ENCODE measurements around the gene NEK6.

Gene NEK6

DNA sequence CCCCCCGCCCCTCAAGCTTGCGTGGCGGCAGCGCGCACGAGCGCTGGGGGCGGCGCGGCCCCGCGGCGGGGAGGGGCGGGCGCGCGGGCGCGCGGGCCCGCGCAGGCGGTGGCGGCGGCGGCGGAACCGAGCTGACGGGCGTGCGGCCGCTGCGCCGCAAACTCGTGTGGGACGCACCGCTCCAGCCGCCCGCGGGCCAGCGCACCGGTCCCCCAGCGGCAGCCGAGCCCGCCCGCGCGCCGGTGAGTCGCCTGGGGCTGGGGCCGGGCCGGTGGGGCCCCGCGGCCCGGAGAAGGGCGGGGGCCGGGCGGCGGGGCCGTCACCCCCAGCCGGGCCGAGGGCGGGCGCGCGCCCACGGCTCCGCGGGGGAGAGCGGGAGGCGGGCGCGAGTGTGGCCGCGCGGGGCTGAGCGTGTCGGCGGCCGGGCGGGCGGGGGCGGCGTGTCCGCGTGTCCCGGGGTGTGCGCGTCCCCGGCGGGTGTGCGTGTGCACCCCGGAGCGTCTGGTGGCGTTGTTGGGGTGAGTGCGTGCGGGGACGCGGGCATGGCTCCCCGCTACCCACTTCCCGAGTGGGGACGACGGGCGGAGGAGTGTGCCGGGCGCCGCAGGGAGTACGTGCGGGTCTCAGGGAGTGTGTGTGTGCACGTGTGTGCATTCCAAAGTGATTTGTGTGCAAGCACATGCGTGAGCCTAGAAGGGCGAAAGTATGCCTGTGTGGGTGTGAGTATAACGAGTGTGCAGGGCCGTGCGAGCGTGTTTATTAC is at the start of gene NEK6:
Gene NEK6, plus strand, starts transcription at position 106 of the 763 bp plus-strand sequence. CDS start 44,016 bp downstream, outside the sequence.
- DNase-seq (ENCODE audit: low spot score), result peak; percentile 66

- no peak for DNase-seq (ENCODE audit: low spot score)
Observed at GRCh38 chr9:124208571-124208970, 49.2 kb upstream of the NEK6 start.

GRCh38 chr9:124209279-124209678 is 48.5 kb upstream of the NEK6 start:
- no peak for DNase-seq (ENCODE audit: low spot score)

- no peak for DNase-seq (ENCODE audit: low spot score)
Observed at GRCh38 chr9:124209774-124210173, 48.0 kb upstream of the NEK6 start.

- DNase-seq (ENCODE audit: low spot score), result no peak
Observed at GRCh38 chr9:124210697-124211096, 47.1 kb upstream of the NEK6 start.

DNA sequence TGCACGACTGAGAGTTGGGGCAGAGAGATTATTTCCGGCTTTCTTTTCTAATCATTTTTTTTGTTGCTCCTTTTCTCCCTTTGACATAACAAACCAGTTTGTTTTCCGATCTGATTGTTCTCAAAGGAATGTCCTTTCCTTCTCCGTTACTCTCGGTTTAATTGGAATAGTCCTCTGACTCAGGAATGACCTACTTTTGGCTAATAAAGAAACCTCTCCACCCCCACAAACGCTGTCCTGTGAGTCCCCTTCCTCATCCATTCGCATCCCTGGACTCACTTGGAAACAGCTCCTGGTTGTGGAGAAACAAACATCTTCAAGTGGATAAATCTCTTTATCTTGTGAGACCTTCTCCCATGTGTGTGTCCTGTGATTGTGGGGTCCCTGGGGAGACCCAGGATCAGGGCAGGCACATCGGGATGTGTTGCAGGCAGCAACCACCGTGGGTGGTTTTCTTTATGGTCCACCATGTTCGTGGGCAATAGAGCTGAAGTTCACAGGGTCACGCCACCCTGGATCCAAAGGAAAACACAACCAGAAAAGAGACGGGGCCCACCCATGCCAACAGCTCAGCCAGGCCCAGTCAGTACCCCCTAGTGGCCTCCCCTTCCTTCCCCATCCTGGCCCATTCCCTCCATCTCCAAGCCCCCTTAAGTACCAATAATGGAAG is 45.2 kb upstream of the NEK6 start:
- DNase-seq (ENCODE audit: low spot score), result peak; percentile 36

DNA sequence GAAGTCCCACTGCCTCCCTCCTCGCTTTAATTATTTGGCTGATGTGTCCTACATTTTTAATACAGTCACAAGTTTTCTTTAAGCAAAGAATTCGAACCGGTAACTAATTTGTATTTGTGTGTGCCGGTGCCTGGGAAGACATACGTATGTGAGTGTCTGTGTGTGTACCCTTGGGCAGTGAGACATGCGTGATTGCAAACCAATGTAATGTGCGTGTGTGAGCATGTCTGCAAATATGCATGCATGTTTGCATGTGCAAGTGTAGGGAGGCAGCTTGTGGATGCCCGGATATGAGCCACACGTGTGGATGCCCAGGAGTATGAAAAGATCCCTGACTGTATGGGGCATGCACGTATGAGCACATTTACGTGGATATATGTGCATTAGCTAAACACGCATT is 44.4 kb upstream of the NEK6 start:
- DNase-seq (ENCODE audit: low spot score), result no peak

GRCh38 chr9:124214116-124214515 is 43.6 kb upstream of the NEK6 start:
- peak; percentile 52 for DNase-seq (ENCODE audit: low spot score)

GRCh38 chr9:124214596-124215367 is 43.0 kb upstream of the NEK6 start:
- peak; percentile 57 for DNase-seq (ENCODE audit: low spot score)

GRCh38 chr9:124215368-124215910 is 42.3 kb upstream of the NEK6 start:
- peak; percentile 55 for DNase-seq (ENCODE audit: low spot score)

DNA sequence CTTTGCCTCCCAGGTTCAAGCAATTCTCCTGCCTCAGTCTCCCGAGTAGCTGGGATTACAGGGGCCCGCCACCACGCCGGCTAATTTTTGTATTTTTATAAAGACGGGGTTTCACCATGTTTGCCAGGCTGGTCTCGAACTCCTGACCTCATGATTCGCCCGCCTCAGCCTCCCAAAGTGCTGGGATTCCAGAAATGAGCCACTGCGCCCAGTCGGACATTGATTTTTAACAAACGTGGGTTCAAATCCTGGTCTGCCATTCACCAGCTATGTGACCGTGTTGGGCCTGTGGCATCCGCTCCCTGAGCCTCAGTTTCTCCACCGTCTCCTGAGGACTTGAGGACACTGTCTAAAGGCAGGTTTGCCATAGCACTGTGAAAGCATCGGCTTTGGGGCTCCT is 41.8 kb upstream of the NEK6 start:
- DNase-seq (ENCODE audit: low spot score), result no peak

- peak; percentile 45 for DNase-seq (ENCODE audit: low spot score)
Observed at GRCh38 chr9:124216474-124217176, 41.1 kb upstream of the NEK6 start.

GRCh38 chr9:124217836-124218437 is 39.8 kb upstream of the NEK6 start:
- no peak for DNase-seq (ENCODE audit: low spot score)

DNA sequence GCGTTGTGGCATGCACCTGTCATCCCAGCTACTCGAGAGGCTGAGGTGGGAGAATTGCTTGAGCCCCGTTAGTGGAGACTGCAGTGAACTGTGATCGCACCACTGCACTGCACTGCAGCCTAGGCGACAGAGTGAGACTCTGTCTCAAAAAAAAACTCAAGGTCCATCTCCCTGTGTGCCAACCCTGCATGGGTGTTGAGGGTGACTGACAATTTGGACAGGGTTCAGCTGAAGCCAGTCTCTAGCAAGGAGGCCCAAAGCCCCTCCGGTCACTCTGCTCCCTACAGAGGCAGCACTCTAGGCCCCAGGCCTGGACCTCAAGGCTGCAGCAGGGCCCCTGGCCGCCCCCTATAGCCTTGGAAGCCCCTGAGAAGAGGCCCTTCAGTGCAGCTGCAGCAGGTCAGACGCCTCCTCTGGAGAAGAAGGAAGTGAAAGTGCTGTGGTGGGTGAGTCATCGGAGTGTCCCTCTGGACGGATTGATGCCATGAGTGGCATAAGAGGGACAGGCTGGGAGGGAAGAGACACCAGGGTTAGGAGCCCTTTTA is 39.2 kb upstream of the NEK6 start:
- no peak for DNase-seq (ENCODE audit: low spot score)

DNA sequence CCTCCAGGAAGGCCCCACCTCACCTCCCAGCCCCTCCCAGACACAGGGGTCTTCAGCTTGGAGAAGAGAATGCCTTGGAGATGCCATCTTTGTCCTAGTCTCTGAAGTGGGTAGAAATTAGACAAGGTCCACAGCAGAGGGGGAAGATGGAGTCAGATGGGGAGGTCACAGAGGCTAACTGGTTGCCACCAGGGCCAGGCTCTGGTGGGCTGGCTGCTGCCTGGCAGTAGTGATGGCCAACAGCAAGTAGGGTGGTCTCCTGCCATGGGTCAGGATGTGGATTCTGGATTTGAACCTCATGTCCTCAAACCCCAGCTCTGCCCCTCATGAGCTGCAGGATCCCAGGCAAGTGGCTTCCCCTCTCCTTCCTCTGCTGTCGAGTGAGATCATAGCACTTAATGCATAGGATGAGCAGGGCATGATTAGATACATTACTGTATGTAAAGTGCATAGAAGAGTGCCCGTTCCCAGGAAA is 38.7 kb upstream of the NEK6 start:
- DNase-seq (ENCODE audit: low spot score), result no peak

GRCh38 chr9:124220946-124221451 is 36.8 kb upstream of the NEK6 start:
- DNase-seq (ENCODE audit: low spot score), result no peak

DNA sequence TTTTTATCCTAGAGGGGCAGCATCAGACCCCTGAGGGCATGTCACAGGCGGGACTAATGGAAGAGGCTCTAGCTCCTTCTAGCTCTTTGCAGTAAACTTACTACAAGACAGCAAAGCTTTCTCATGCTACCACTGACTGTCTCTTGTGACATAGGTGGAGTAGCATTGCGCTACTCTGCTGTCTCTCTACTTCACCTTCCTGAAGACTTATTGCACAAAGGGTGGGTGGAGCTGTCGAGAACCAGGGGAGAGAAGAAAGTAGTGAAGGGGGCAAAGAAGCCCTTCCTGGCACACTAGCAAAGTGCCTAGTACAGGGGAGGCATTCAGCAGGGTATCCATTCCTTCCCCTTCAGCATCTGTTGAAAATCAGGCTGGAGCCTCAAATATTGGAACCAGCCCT is 36.1 kb upstream of the NEK6 start:
- DNase-seq (ENCODE audit: low spot score), result no peak

DNA sequence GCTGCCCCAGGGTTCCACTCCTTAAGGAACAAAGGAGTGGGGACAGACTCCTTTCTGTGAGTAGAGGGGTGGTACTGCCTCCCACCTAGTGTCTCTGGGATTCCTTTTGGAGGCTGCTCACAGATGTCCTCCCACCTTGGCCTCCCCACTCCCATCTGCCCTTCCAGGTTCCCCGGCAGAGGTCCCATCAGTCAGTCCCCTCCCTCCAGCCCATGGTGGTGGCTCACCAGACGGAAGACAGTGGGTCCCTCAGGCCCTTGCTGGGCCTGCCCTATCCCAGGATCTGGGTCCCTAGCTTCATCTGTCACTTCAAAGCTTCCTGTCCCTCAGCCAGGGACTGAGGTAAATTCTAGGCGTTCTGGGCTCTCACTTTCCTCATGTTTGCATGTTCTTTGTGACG is 35.6 kb upstream of the NEK6 start:
- no peak for DNase-seq (ENCODE audit: low spot score)

DNA sequence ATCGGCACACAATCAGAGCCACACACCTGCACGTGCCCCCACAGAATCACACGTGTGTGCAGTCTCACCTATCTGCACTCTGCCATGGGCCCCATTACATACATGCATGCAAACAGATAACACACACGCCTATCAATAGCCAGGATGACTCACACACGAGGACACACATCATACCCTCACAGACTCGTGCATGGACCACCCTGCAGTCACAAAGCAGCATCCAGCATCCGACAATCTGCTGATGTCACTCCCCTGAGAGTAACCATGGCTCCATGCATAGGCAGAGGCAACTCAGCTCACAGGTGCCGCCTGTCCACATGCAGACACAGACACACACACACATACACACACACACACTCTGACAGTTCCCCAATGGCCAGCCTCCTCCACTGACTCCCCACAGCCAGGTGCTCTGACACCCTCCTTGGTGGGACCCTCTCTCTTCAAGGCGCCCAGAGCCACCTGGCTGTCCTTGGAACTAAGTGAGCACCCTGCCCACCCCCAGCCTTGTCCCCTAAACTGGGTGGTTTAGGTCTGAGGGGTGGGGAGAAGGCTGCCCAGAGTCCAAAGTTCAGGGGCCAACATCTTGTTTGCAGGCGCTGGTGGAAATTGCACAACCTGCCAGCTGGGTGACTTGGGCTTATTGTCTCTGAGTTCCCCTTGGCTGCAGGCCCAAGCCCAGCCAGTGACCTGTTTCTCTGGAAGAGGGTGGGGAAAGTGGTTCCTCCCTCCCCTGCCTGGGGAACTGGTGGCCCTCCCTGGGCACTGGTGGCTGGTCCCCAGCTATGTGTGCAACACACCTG is 34.6 kb upstream of the NEK6 start:
- DNase-seq (ENCODE audit: low spot score), result no peak

DNA sequence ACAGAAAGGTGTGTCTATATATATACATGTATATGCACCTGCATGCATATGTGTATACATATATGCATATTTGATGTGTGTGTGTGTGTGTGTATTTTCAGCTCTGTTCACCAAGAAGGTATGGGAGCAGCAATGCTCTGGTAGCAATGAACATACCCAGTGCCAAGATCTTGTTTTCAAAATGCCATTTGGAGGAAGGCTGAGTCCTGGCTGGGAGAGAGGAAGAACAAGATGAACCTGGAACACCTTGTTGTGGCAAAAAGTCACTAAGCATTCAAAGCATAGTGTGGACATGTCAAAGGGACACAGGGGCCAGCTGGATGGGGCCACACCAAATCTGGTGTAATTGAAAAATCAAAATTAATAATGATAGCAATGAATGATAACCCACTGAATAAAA is 31.8 kb upstream of the NEK6 start:
- no peak for DNase-seq (ENCODE audit: low spot score)

Data from left forelimb (tissue), 1 donor.